ENCODE measurements around the gene PRKAR1B. TPM values are rescaled to one million over a fixed set of nuclear protein-coding genes. Genes with fewer than 3 reads are reported as not detected.

PRKAR1B gene
- total RNA-seq, 1 experiment from 2014 or later: 9.6 TPM

GRCh38 chr7:732556-732955 is 5.5 kb upstream of the PRKAR1B start:
- Histone ChIP-seq H4K20me1 (ENCODE audit: insufficient read depth, low read depth, low read length) (no peaks in the 10 kb centered on the region), H3K79me2 (ENCODE audit: low read length) (peaks cover 82% of the 10 kb centered on the region), H3K27ac (ENCODE audit: low read length) (no peak overlapping the region), H3K9me3 (ENCODE audit: low read length) (peaks cover 16% of the 10 kb centered on the region), H2AFZ (ENCODE audit: low read length) (no peak overlapping the region), H3K27me3 (ENCODE audit: low read length) (no peaks in the 10 kb centered on the region), H3K4me1 (ENCODE audit: low read length) (peaks cover 9% of the 10 kb centered on the region), H3K4me2 (ENCODE audit: low read depth, low read length, poor library complexity, severe bottlenecking) (no peak overlapping the region), H3K9ac (ENCODE audit: low read length) (no peak overlapping the region), H3K4me3 (ENCODE audit: low read length) (no peak overlapping the region), H3K36me3 (ENCODE audit: insufficient read depth, low read length) (peaks cover 63% of the 10 kb centered on the region), H3K9me2 (replicated peaks; ENCODE audit: insufficient read depth, low read length) (no peaks in the 10 kb centered on the region)
- DNase-seq: no peak

- peaks cover 9% of the 10 kb centered on the region for H3K4me1 ChIP-seq (ENCODE audit: low read length)
- H3K9me3 ChIP-seq (ENCODE audit: low read length): peaks cover 16% of the 10 kb centered on the region
- DNase-seq: no peak
- H3K27ac ChIP-seq (ENCODE audit: low read length): no peak overlapping the region
- H3K9me2 ChIP-seq (replicated peaks; ENCODE audit: insufficient read depth, low read length): no peaks in the 10 kb centered on the region
- no peak overlapping the region for H3K4me3 ChIP-seq (ENCODE audit: low read length)
- no peak overlapping the region for H3K9ac ChIP-seq (ENCODE audit: low read length)
- no peaks in the 10 kb centered on the region for H3K27me3 ChIP-seq (ENCODE audit: low read length)
- H2AFZ ChIP-seq (ENCODE audit: low read length): no peak overlapping the region
- H3K4me2 ChIP-seq (ENCODE audit: low read depth, low read length, poor library complexity, severe bottlenecking): no peak overlapping the region
- H3K36me3 ChIP-seq (ENCODE audit: insufficient read depth, low read length): peaks cover 63% of the 10 kb centered on the region
- no peaks in the 10 kb centered on the region for H4K20me1 ChIP-seq (ENCODE audit: insufficient read depth, low read depth, low read length)
- peaks cover 79% of the 10 kb centered on the region for H3K79me2 ChIP-seq (ENCODE audit: low read length)
Observed at GRCh38 chr7:732094-732541, 5.0 kb upstream of the PRKAR1B start.

- H3K9me3 ChIP-seq (ENCODE audit: low read length): peaks cover 16% of the 10 kb centered on the region
- no peaks in the 10 kb centered on the region for H4K20me1 ChIP-seq (ENCODE audit: insufficient read depth, low read depth, low read length)
- H3K79me2 ChIP-seq (ENCODE audit: low read length): peaks cover 76% of the 10 kb centered on the region
- H2AFZ ChIP-seq (ENCODE audit: low read length): no peak overlapping the region
- H3K4me3 ChIP-seq (ENCODE audit: low read length): no peak overlapping the region
- no peak overlapping the region for H3K4me2 ChIP-seq (ENCODE audit: low read depth, low read length, poor library complexity, severe bottlenecking)
- DNase-seq: no peak
- H3K9me2 ChIP-seq (replicated peaks; ENCODE audit: insufficient read depth, low read length): no peaks in the 10 kb centered on the region
- H3K9ac ChIP-seq (ENCODE audit: low read length): no peak overlapping the region
- H3K36me3 ChIP-seq (ENCODE audit: insufficient read depth, low read length): peaks cover 61% of the 10 kb centered on the region
- no peak overlapping the region for H3K27ac ChIP-seq (ENCODE audit: low read length)
- H3K27me3 ChIP-seq (ENCODE audit: low read length): no peaks in the 10 kb centered on the region
- H3K4me1 ChIP-seq (ENCODE audit: low read length): peaks cover 9% of the 10 kb centered on the region
Observed at GRCh38 chr7:731440-732085, 4.5 kb upstream of the PRKAR1B start.

- Histone ChIP-seq H3K36me3 (ENCODE audit: insufficient read depth, low read length) (peaks cover 54% of the 10 kb centered on the region), H3K4me3 (ENCODE audit: low read length) (no peak overlapping the region), H3K79me2 (ENCODE audit: low read length) (peaks cover 75% of the 10 kb centered on the region), H3K27ac (ENCODE audit: low read length) (no peak overlapping the region), H3K4me2 (ENCODE audit: low read depth, low read length, poor library complexity, severe bottlenecking) (no peak overlapping the region), H3K9me3 (ENCODE audit: low read length) (peaks cover 16% of the 10 kb centered on the region), H3K9me2 (replicated peaks; ENCODE audit: insufficient read depth, low read length) (no peaks in the 10 kb centered on the region), H3K4me1 (ENCODE audit: low read length) (peaks cover 15% of the 10 kb centered on the region), H2AFZ (ENCODE audit: low read length) (no peak overlapping the region), H3K9ac (ENCODE audit: low read length) (no peak overlapping the region), H4K20me1 (ENCODE audit: insufficient read depth, low read depth, low read length) (no peaks in the 10 kb centered on the region), H3K27me3 (ENCODE audit: low read length) (no peaks in the 10 kb centered on the region)
- DNase-seq: no peak
Observed at GRCh38 chr7:730501-731439, 3.7 kb upstream of the PRKAR1B start.

GRCh38 chr7:729140-730000 is 2.3 kb upstream of the PRKAR1B start:
- H3K79me2 ChIP-seq (ENCODE audit: low read length): peaks cover 75% of the 10 kb centered on the region
- peaks cover 22% of the 10 kb centered on the region for H3K4me1 ChIP-seq (ENCODE audit: low read length)

GRCh38 chr7:728602-729001 is 1.5 kb upstream of the PRKAR1B start:
- Histone ChIP-seq H4K20me1 (ENCODE audit: insufficient read depth, low read depth, low read length) (no peaks in the 10 kb centered on the region), H3K36me3 (ENCODE audit: insufficient read depth, low read length) (peaks cover 54% of the 10 kb centered on the region), H3K27me3 (ENCODE audit: low read length) (no peaks in the 10 kb centered on the region), H3K4me3 (ENCODE audit: low read length) (peak overlapping the region; percentile 86; the same call in 1 of the 2 replicates), H2AFZ (ENCODE audit: low read length) (no peak overlapping the region), H3K4me1 (ENCODE audit: low read length) (peaks cover 22% of the 10 kb centered on the region), H3K9me3 (ENCODE audit: low read length) (peaks cover 7% of the 10 kb centered on the region), H3K4me2 (ENCODE audit: low read depth, low read length, poor library complexity, severe bottlenecking) (peak overlapping the region; percentile 80), H3K9ac (ENCODE audit: low read length) (peak overlapping the region; percentile 90; the same call in 1 of the 2 replicates), H3K27ac (ENCODE audit: low read length) (no peak overlapping the region), H3K9me2 (replicated peaks; ENCODE audit: insufficient read depth, low read length) (no peaks in the 10 kb centered on the region), H3K79me2 (ENCODE audit: low read length) (peaks cover 75% of the 10 kb centered on the region)
- DNase-seq: no peak

More at GRCh38 chr7:729140-730000, 2.3 kb upstream of the PRKAR1B start:
- DNase-seq: no peak
- Histone ChIP-seq H3K36me3 (ENCODE audit: insufficient read depth, low read length) (peaks cover 54% of the 10 kb centered on the region), H2AFZ (ENCODE audit: low read length) (no peak overlapping the region), H4K20me1 (ENCODE audit: insufficient read depth, low read depth, low read length) (no peaks in the 10 kb centered on the region), H3K9ac (ENCODE audit: low read length) (no peak overlapping the region), H3K27me3 (ENCODE audit: low read length) (no peaks in the 10 kb centered on the region), H3K4me3 (ENCODE audit: low read length) (no peak overlapping the region), H3K9me2 (replicated peaks; ENCODE audit: insufficient read depth, low read length) (no peaks in the 10 kb centered on the region), H3K4me2 (ENCODE audit: low read depth, low read length, poor library complexity, severe bottlenecking) (no peak overlapping the region), H3K9me3 (ENCODE audit: low read length) (peaks cover 10% of the 10 kb centered on the region), H3K27ac (ENCODE audit: low read length) (no peak overlapping the region)

GRCh38 chr7:727806-728460 is 852 bp upstream of the PRKAR1B start:
- Histone ChIP-seq H3K4me2 (ENCODE audit: low read depth, low read length, poor library complexity, severe bottlenecking) (peak overlapping the region; percentile 80), H3K4me1 (ENCODE audit: low read length) (peaks cover 22% of the 10 kb centered on the region), H3K9me3 (ENCODE audit: low read length) (peaks cover 10% of the 10 kb centered on the region), H3K79me2 (ENCODE audit: low read length) (peaks cover 75% of the 10 kb centered on the region), H3K27ac (ENCODE audit: low read length) (no peak overlapping the region), H3K4me3 (ENCODE audit: low read length) (peak overlapping the region; percentile 86), H3K9ac (ENCODE audit: low read length) (peak overlapping the region; percentile 90), H2AFZ (ENCODE audit: low read length) (no peak overlapping the region), H3K27me3 (ENCODE audit: low read length) (no peaks in the 10 kb centered on the region), H3K36me3 (ENCODE audit: insufficient read depth, low read length) (peaks cover 55% of the 10 kb centered on the region), H3K9me2 (replicated peaks; ENCODE audit: insufficient read depth, low read length) (no peaks in the 10 kb centered on the region), H4K20me1 (ENCODE audit: insufficient read depth, low read depth, low read length) (no peaks in the 10 kb centered on the region)
- no peak for DNase-seq

All from Karpas-422 (cell line).